Fibroblast of pulmonary artery (primary cell): Measurements from ENCODE around the gene CDH15.
"Not testable (repeated sequence)": the region's sequence is repeated elsewhere in the genome, so short reads cannot be mapped to it uniquely, and the experiment has no call there.

Experiments
- DNase-seq: peaks from one replicate; pipeline ENCODE4 v3.0.0-alpha.2; 2010; ENCODE audit warnings: low read depth
- H3K4me3 ChIP-seq: replicated peaks from 2 replicates; pipeline ENCODE4 v1.5.1; 2011; ENCODE audit warnings: low read depth, mild to moderate bottlenecking, control low read depth, low read length, moderate library complexity
- TF ChIP-seq, protein P1 (sequence below): IDR thresholded peaks from 2 replicates; pipeline ENCODE4 v1.5.1; 2011; ENCODE audit warnings: mild to moderate bottlenecking, control low read depth, low read length, inconsistent platforms; ENCODE audit errors: missing control alignments

The CDH15 gene

DNA sequence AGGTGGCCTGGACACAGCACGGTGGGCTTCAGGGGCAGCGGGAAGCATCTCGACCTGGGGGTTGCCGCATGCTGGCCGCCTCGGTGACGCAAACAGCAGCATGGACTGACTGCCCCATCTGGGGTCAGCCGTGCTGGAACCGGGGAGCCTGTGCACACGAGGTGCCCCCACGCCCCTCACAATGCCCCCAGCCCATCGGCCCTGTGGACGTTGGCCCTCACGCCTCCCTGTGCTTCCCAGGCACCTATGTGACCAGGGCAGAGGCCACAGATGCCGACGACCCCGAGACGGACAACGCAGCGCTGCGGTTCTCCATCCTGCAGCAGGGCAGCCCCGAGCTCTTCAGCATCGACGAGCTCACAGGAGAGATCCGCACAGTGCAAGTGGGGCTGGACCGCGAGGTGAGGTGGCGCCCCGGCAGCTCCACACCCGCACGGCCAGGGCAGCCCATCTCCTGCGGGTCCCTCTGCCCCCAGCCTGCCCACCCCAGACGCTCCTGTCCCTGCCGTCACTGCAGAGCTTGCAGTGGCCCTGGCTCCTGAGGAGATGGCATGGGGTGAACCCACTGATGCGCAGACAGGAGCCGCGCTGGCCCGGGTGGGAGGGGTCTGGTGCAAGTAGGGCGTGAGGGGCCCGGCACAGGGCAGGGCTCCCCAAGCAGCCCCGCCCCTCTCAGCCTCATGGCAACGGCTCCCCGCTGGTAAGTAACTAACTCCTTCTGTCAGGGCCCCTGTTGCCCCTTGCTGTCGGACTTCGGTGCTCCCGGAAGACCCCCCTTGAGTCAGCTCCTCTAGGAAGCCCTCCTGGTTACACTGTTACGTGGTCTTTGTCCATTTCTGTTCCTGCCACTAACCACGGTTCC lies 13.6 kb downstream of the CDH15 start:
- no peak overlapping the region for H3K4me3 ChIP-seq
- DNase-seq = no peak
- TF ChIP-seq, protein P1, sequence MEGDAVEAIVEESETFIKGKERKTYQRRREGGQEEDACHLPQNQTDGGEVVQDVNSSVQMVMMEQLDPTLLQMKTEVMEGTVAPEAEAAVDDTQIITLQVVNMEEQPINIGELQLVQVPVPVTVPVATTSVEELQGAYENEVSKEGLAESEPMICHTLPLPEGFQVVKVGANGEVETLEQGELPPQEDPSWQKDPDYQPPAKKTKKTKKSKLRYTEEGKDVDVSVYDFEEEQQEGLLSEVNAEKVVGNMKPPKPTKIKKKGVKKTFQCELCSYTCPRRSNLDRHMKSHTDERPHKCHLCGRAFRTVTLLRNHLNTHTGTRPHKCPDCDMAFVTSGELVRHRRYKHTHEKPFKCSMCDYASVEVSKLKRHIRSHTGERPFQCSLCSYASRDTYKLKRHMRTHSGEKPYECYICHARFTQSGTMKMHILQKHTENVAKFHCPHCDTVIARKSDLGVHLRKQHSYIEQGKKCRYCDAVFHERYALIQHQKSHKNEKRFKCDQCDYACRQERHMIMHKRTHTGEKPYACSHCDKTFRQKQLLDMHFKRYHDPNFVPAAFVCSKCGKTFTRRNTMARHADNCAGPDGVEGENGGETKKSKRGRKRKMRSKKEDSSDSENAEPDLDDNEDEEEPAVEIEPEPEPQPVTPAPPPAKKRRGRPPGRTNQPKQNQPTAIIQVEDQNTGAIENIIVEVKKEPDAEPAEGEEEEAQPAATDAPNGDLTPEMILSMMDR = no peak

DNA sequence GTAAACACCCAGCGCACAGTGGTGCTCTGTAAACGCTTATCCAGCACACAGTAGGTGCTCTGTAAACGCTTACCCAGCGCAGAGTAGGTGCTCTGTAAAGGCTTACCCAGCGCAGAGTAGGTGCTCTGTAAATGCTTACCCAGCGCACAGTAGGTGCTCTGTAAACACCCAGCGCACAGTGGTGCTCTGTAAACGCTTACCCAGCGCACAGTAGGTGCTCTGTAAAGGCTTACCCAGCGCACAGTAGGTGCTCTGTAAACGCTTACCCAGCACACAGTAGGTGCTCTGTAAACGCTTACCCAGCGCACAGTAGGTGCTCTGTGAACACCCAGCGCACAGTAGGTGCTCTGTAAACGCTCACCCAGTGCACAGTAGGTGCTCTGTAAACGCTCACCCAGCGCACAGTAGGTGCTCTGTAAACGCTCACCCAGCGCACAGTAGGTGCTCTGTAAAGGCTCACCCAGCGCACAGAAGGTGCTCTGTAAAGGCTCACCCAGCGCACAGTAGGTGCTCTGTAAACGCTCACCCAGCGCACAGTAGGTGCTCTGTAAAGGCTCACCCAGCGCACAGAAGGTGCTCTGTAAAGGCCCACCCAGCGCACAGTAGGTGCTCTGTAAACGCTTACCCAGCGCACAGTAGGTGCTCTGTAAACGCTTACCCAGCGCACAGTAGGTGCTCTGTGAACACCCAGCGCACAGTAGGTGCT lies 14.5 kb downstream of the CDH15 start:
- not testable (repeated sequence) for H3K4me3 ChIP-seq, DNase-seq

DNA sequence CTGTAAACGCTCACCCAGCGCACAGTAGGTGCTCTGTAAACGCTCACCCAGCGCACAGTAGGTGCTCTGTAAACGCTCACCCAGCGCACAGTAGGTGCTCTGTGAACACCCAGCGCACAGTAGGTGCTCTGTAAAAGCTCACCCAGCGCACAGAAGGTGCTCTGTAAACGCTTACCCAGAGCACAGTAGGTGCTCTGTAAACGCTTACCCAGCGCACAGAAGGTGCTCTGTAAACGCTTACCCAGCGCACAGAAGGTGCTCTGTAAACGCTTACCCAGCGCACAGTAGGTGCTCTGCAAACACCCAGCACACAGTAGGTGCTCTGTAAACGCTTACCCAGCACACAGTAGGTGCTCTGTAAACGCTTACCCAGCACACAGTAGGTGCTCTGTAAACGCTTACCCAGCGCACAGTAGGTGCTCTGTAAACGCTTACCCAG lies 15.1 kb downstream of the CDH15 start:
- not testable (repeated sequence) for H3K4me3 ChIP-seq
- DNase-seq = peak; percentile 11

DNA sequence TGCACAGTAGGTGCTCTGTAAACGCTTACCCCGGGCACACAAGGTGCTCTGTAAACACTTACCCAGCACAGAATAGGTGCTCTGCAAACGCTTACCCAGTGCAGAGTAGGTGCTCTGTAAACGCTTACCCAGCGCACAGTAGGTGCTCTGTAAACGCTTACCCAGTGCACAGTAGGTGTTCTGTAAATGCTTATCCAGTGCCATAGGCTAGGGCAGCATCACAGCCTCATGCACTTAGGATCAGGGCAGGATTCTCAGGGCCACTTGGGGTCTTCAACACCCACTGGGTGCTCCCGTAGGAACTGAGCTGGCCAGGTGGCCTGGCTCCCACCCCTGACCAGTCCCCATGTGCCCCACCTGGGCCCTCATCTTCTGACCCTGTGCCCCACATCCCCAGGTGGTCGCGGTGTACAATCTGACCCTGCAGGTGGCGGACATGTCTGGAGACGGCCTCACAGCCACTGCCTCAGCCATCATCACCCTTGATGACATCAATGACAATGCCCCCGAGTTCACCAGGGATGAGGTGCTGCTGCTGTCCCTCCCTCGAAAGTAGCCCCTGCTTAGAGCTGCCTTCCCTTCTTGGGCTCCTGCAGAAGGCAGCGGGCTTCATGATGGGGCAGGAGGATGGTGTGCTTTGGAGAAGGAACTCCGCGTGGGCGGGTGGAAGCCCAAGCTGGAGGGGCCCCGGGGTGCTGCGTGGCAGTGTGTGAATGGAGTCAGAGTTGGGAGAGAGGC lies 15.7 kb downstream of the CDH15 start:
- no peak overlapping the region for H3K4me3 ChIP-seq
- TF ChIP-seq, protein P1 = no peak
- peak; percentile 38 for DNase-seq

DNA sequence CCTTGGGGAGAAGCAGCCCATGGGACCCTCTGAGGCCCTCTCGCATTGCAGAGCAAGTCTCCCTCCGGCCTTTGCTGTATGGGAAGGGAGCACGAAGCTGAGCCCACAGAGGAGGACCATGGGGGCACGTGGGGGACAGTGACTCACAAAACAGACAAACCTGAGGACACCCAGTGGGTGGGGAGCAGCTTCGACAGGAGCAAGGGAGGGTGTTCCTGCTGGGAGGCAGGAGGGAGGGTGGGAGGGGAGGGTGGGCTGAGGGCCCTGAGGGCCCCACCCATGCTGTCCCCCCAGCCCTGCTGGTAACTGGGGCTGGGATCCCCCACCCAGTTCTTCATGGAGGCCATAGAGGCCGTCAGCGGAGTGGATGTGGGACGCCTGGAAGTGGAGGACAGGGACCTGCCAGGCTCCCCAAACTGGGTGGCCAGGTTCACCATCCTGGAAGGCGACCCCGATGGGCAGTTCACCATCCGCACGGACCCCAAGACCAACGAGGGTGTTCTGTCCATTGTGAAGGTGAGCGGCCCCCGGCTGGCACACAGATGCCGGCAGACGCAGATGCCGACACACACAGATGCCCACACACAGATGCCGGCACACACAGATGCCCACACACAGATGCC lies 16.3 kb downstream of the CDH15 start:
- no peak overlapping the region for H3K4me3 ChIP-seq
- DNase-seq = peak; percentile 35
- TF ChIP-seq, protein P1 = no peak

DNA sequence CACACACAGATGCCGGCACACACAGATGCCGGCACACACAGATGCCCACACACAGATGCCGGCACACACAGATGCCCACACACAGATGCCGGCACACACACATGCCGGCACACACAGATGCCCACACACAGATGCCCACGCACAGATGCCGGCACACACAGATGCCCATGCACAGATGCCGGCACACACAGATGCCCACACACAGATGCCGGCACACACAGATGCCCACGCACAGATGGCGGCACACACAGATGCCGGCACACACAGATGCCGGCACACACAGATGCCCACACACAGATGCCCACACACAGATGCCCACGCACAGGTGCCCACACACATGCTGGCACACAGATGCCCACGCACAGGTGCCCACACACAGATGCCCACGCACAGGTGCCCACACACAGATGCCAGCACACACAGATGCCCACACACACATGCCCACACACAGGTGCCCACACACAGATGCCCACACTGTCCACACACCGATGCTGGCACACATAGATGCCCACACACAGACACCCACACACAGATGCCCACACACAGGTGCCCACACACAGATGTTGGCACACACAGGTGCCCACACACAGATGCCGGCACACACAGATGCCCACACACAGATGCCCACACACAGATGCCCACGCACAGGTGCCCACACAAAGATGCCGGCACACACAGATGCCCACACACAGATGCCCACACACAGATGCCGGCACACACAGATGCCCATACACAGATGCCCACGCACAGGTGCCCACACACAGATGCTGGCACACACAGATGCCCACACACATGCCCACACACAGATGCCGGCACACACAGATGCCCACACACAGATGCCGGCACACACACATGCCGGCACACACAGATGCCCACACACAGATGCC lies 17.2 kb downstream of the CDH15 start:
- not testable (repeated sequence) for DNase-seq

DNA sequence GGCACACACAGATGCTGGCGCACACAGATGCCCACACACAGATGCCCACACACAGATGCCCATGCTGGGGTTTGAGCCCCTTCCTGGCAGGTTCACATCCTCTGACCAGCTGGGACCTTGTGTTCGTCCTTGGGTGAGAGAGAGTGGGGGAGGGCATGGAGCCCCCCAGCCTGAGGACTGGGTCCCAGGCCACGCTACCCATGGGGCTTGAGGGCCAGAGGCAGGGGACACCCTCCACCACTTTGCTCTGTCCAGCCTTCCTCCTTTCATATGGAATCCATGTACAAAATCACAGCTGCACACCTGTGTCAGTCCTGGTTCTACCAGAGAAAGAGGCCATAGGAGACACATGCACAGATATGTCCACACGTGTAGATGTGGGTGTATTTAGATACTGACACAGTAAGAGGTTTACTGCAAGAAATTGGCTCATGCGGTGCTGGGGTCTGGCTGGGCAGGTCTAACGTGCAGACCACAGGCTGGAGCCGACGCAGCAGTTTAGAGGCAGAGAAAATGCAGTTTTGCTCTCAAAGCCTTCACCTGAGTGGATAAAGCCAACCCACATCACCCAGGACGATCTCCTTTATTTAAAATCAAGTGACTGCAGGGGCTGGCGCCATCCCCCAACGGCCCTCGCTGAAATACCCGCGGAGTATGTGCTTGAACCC lies 17.9 kb downstream of the CDH15 start:
- no peak overlapping the region for H3K4me3 ChIP-seq
- no peak for DNase-seq
- TF ChIP-seq, protein P1 = no peak

More for the DNA sequence above, 17.2 kb downstream of the CDH15 start:
- not testable (repeated sequence) for H3K4me3 ChIP-seq
